Tibial nerve (tissue), 3 donors: Measurements from ENCODE around the gene SMIM3.

Source experiments
- CTCF ChIP-seq, 5 experiments: fragments of 200-600 bp in 3 of 5; fragments of 450-650 bp in 2 of 5; sonication (generic) in 3 of 5; IDR thresholded peaks; one replicate each; pipeline ENCODE4 v1.5.1; 2016 to 2019; ENCODE audit warnings: antibody characterized with exemption in 5 of 5, mild to moderate bottlenecking in 3 of 5, moderate library complexity in 2 of 5
- POLR2A ChIP-seq, 2 donors: fragments of 450-650 bp; IDR thresholded peaks; one replicate each; pipeline ENCODE4 v1.6.1; 2017; ENCODE audit warnings: antibody characterized with exemption in 2 of 2, mild to moderate bottlenecking in 2 of 2, moderate library complexity in 2 of 2

- TF ChIP-seq CTCF (IDR thresholded peaks at IDR 0.05) (no peak), POLR2A (IDR thresholded peaks at IDR 0.05) (no peak)
These were observed 36.5 kb downstream of the SMIM3 start for GRCh38 chr5:150815010-150815409.
